ENCODE results near the gene ARHGAP42.

DNA sequence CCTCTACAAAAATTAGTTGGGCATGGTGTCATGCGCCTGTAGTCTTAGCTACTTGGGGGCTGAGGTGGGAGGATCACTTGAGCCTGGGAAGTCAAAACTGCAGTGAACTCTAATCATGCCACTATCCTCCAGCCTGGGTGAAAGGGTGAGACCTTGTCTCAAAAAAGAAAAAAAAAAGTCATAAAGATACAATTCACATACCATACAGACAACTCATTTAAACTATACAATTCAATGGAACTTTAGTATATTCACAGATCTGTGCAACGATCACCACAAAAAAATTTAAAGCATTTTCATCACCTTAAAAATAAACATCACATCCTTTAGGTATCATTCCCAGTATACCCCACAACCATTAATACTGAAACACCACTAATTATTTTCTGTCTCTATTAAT, 241.3 kb downstream of the ARHGAP42 start:
- TF ChIP-seq, protein P1, sequence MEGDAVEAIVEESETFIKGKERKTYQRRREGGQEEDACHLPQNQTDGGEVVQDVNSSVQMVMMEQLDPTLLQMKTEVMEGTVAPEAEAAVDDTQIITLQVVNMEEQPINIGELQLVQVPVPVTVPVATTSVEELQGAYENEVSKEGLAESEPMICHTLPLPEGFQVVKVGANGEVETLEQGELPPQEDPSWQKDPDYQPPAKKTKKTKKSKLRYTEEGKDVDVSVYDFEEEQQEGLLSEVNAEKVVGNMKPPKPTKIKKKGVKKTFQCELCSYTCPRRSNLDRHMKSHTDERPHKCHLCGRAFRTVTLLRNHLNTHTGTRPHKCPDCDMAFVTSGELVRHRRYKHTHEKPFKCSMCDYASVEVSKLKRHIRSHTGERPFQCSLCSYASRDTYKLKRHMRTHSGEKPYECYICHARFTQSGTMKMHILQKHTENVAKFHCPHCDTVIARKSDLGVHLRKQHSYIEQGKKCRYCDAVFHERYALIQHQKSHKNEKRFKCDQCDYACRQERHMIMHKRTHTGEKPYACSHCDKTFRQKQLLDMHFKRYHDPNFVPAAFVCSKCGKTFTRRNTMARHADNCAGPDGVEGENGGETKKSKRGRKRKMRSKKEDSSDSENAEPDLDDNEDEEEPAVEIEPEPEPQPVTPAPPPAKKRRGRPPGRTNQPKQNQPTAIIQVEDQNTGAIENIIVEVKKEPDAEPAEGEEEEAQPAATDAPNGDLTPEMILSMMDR (IDR thresholded peaks at IDR 0.05; ENCODE audit: insufficient read depth, low read length), result no peak
- no peak for TF ChIP-seq POLR2AphosphoS5 (IDR thresholded peaks at IDR 0.05; ENCODE audit: low read depth)

Data from HL-60 (cell line).